Gastrocnemius medialis (tissue), 4 donors: ENCODE data around the gene PRDM2.

Experiments used
- CTCF ChIP-seq, 5 experiments: fragments of 450-650 bp in 3 of 5; fragments of 200-600 bp in 2 of 5; sonication (generic) in 2 of 5; IDR thresholded peaks in 4 of 5; conservative IDR thresholded peaks in 1 of 5; 1 replicate in 4 of 5; 2 replicates in 1 of 5; pipeline ENCODE4 v1.5.1; 2016 to 2019; ENCODE audit warnings: antibody characterized with exemption in 5 of 5, mild to moderate bottlenecking in 3 of 5, moderate library complexity in 3 of 5
- POLR2A ChIP-seq, 2 donors: fragments of 450-650 bp; IDR thresholded peaks; one replicate each; pipeline ENCODE4 v1.6.1; 2017; ENCODE audit warnings: antibody characterized with exemption in 2 of 2, mild to moderate bottlenecking in 2 of 2, moderate library complexity in 2 of 2

GRCh38 chr1:13803546-13804239, 103.7 kb downstream of the PRDM2 start:
- no peak for TF ChIP-seq POLR2A (IDR thresholded peaks at IDR 0.05)
- no peak for TF ChIP-seq CTCF (IDR thresholded peaks at IDR 0.05 in 4 of 5, conservative IDR thresholded peaks at IDR 0.05 in 1 of 5)
